DOHH2 (cell line): Measurements from ENCODE around the gene PTPRN2.

Experiments
- H3F3A ChIP-seq: fragments of 200-600 bp; sonication (generic), shearing (Covaris generic); 2 replicates; pipeline ENCODE4 v1.6.0; 2016; ENCODE audit warnings: antibody characterized with exemption, mild to moderate bottlenecking; ENCODE audit not compliant: control insufficient read depth, insufficient read depth
- H3K27ac ChIP-seq: fragments of 200-600 bp; sonication (generic); 2 replicates; pipeline ENCODE4 v1.5.1; 2014; ENCODE audit warnings: low read depth, mild to moderate bottlenecking, low read length, moderate library complexity
- H3K27me3 ChIP-seq: fragments of 200-600 bp; sonication (generic); 2 replicates; pipeline ENCODE4 v1.6.1; 2014; ENCODE audit warnings: mild to moderate bottlenecking, low read length, mixed read lengths; ENCODE audit not compliant: control insufficient read depth
- H3K36me3 ChIP-seq: fragments of 200-600 bp; sonication (generic); 2 replicates; pipeline ENCODE4 v1.6.1; 2014; ENCODE audit warnings: mild to moderate bottlenecking, low read length, moderate library complexity, mixed read lengths; ENCODE audit not compliant: control insufficient read depth
- H3K4me1 ChIP-seq: fragments of 200-600 bp; sonication (generic); 2 replicates; pipeline ENCODE4 v1.6.1; 2014; ENCODE audit warnings: mild to moderate bottlenecking, low read length, mixed read lengths; ENCODE audit not compliant: control insufficient read depth
- H3K4me2 ChIP-seq: fragments of 200-600 bp; sonication (generic); 2 replicates; pipeline ENCODE4 v1.6.0; 2014; ENCODE audit warnings: mild to moderate bottlenecking, low read length, moderate library complexity
- H3K4me3 ChIP-seq: fragments of 200-600 bp; sonication (generic); 2 replicates; pipeline ENCODE4 v1.5.1; 2014; ENCODE audit warnings: mild to moderate bottlenecking, low read length, mixed read lengths
- H3K79me2 ChIP-seq: fragments of 200-600 bp; sonication (generic); 2 replicates; pipeline ENCODE4 v1.6.1; 2014; ENCODE audit warnings: mild to moderate bottlenecking, low read length, mixed read lengths; ENCODE audit not compliant: control insufficient read depth
- H3K9me2 ChIP-seq: fragments of 200-600 bp; sonication (generic); replicated peaks from 2 replicates; pipeline ENCODE4 v1.6.1; 2014; ENCODE audit warnings: mild to moderate bottlenecking, low read length, mixed read lengths; ENCODE audit not compliant: control insufficient read depth
- H3K9me3 ChIP-seq: fragments of 200-600 bp; sonication (generic); 2 replicates; pipeline ENCODE4 v1.6.1; 2014; ENCODE audit warnings: antibody characterized with exemption, low read length, mixed read lengths; ENCODE audit not compliant: control insufficient read depth, insufficient read depth
- H4K20me1 ChIP-seq: fragments of 200-600 bp; sonication (generic); 2 replicates; pipeline ENCODE4 v1.6.0; 2014; ENCODE audit warnings: low read depth, mild to moderate bottlenecking, antibody characterized with exemption, low read length, moderate library complexity; ENCODE audit not compliant: control insufficient read depth, insufficient read depth
- CTCF ChIP-seq: fragments of 200-600 bp; sonication (generic); IDR thresholded peaks from one replicate; pipeline ENCODE4 v1.5.1; 2014; ENCODE audit warnings: antibody characterized with exemption, mild to moderate bottlenecking, low read depth, low read length; ENCODE audit not compliant: poor library complexity, severe bottlenecking
- EZH2phosphoT487 ChIP-seq: fragments of 200-600 bp; sonication (generic); IDR thresholded peaks from 2 replicates; pipeline ENCODE4 v1.6.1; 2017; ENCODE audit warnings: borderline replicate concordance, mild to moderate bottlenecking, antibody characterized with exemption, low read length, moderate library complexity, mixed read lengths

The PTPRN2 gene

GRCh38 chr7:157827045-157827862 is 760.4 kb downstream of the PTPRN2 start:
- H3K27ac ChIP-seq, result no peak overlapping the region
- no peaks in the 10 kb centered on the region for H3K27me3 ChIP-seq
- no peaks in the 10 kb centered on the region for H3F3A ChIP-seq
- H3K4me1 ChIP-seq, result no peaks in the 10 kb centered on the region
- no peaks in the 10 kb centered on the region for H3K36me3 ChIP-seq
- H3K4me2 ChIP-seq, result no peak overlapping the region
- no peak overlapping the region for H3K4me3 ChIP-seq
- no peaks in the 10 kb centered on the region for H3K9me2 ChIP-seq
- peaks cover 37% of the 10 kb centered on the region; the same call in 1 of the 2 replicates for H3K9me3 ChIP-seq
- no peaks in the 10 kb centered on the region for H4K20me1 ChIP-seq
- no peak for TF ChIP-seq CTCF
- TF ChIP-seq EZH2phosphoT487, result no peak
- H3K79me2 ChIP-seq, result no peaks in the 10 kb centered on the region

- H3K27me3 ChIP-seq, result no peaks in the 10 kb centered on the region
Measured at GRCh38 chr7:157826566-157826965, 761.1 kb downstream of the PTPRN2 start.

DNA sequence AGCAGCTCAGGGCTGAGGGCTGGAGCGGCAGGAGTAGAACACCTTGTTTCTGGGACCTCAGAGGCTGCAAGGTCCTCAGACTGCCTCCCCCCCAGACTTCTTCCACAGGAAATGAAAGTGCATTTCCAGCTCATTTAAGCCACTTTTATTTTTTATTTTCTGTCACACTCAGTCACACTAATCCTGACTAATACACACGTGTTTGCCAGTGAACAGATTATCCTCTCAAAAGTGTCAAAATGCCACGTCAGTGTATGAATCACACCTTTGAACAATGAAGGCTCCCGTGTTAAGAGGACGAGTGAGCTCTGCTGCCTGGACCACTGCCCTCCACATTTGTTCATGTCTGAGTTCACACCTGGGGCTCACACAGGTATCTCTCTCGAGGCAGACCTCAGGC is 762.3 kb downstream of the PTPRN2 start:
- H3K36me3 ChIP-seq, result no peaks in the 10 kb centered on the region
- no peak overlapping the region for H3K4me3 ChIP-seq
- no peaks in the 10 kb centered on the region for H3K4me1 ChIP-seq
- H3K79me2 ChIP-seq, result no peaks in the 10 kb centered on the region
- no peaks in the 10 kb centered on the region for H3F3A ChIP-seq
- TF ChIP-seq EZH2phosphoT487 (no peak), CTCF (no peak)
- H3K9me3 ChIP-seq, result peaks cover 32% of the 10 kb centered on the region; the same call in 1 of the 2 replicates
- no peaks in the 10 kb centered on the region for H4K20me1 ChIP-seq
- H3K4me2 ChIP-seq, result no peak overlapping the region
- no peak overlapping the region for H3K27ac ChIP-seq
- H3K27me3 ChIP-seq, result no peaks in the 10 kb centered on the region
- no peaks in the 10 kb centered on the region for H3K9me2 ChIP-seq

More at GRCh38 chr7:157826566-157826965, 761.1 kb downstream of the PTPRN2 start:
- H3K9me3 ChIP-seq, result peaks cover 30% of the 10 kb centered on the region; the same call in 1 of the 2 replicates
- no peak for TF ChIP-seq CTCF
- no peak for TF ChIP-seq EZH2phosphoT487
- H3F3A ChIP-seq, result no peaks in the 10 kb centered on the region
- H3K36me3 ChIP-seq, result no peaks in the 10 kb centered on the region
- H4K20me1 ChIP-seq, result no peaks in the 10 kb centered on the region
- no peak overlapping the region for H3K27ac ChIP-seq
- no peaks in the 10 kb centered on the region for H3K4me1 ChIP-seq
- H3K9me2 ChIP-seq, result no peaks in the 10 kb centered on the region
- H3K4me3 ChIP-seq, result no peak overlapping the region
- no peak overlapping the region for H3K4me2 ChIP-seq
- H3K79me2 ChIP-seq, result no peaks in the 10 kb centered on the region
